HFFc6 (cell line): ENCODE measurements around the gene LRRC32. TPM values are rescaled to one million over a fixed set of nuclear protein-coding genes. Genes with fewer than 3 reads are reported as not detected.

Experiments used
- DNase-seq: peaks from one replicate; pipeline ENCODE4 v3.0.0-alpha.2; 2018
- H3K27ac Mint-ChIP-seq: 2 replicates; pipeline ENCODE4 v1.8.0; 2020; ENCODE audit warnings: mild to moderate bottlenecking, mixed read lengths
- H3K27me3 Mint-ChIP-seq: 2 replicates; pipeline ENCODE4 v1.8.0; 2021; ENCODE audit warnings: mild to moderate bottlenecking, moderate library complexity, mixed read lengths; ENCODE audit not compliant: insufficient read depth
- H3K36me3 Mint-ChIP-seq: 2 replicates; pipeline ENCODE4 v1.8.0; 2021; ENCODE audit warnings: low read depth, mixed read lengths
- H3K4me1 Mint-ChIP-seq: 2 replicates; pipeline ENCODE4 v1.8.0; 2020; ENCODE audit warnings: low read depth, mixed read lengths
- H3K4me3 Mint-ChIP-seq: 2 replicates; pipeline ENCODE4 v1.8.0; 2020; ENCODE audit warnings: mild to moderate bottlenecking, moderate library complexity, mixed read lengths
- H3K9me3 Mint-ChIP-seq: 2 replicates; pipeline ENCODE4 v1.8.0; 2020; ENCODE audit warnings: mild to moderate bottlenecking, mixed read lengths
- CTCF ChIP-seq: fragments of 200-600 bp; sonication (generic); IDR thresholded peaks from 2 replicates; pipeline ENCODE4 v1.5.0; 2021; ENCODE audit warnings: antibody characterized with exemption, mild to moderate bottlenecking
- total RNA-seq, 6 experiments: library from RNA; stranded (reverse); fragmentation: NEBNext Ultra II Directional; extraction: Animal tissue kit (Norgen Biotek cat#: 25700); gene quantifications; 2 replicates in 1 of 6; 3 replicates in 5 of 6; pipeline ENCODE4 v1.2.3, GENCODE V29; 2021

LRRC32 gene
- total RNA-seq, 6 experiments from 2014 or later: 0.57 to 1.3 (median 1.0) TPM

DNA sequence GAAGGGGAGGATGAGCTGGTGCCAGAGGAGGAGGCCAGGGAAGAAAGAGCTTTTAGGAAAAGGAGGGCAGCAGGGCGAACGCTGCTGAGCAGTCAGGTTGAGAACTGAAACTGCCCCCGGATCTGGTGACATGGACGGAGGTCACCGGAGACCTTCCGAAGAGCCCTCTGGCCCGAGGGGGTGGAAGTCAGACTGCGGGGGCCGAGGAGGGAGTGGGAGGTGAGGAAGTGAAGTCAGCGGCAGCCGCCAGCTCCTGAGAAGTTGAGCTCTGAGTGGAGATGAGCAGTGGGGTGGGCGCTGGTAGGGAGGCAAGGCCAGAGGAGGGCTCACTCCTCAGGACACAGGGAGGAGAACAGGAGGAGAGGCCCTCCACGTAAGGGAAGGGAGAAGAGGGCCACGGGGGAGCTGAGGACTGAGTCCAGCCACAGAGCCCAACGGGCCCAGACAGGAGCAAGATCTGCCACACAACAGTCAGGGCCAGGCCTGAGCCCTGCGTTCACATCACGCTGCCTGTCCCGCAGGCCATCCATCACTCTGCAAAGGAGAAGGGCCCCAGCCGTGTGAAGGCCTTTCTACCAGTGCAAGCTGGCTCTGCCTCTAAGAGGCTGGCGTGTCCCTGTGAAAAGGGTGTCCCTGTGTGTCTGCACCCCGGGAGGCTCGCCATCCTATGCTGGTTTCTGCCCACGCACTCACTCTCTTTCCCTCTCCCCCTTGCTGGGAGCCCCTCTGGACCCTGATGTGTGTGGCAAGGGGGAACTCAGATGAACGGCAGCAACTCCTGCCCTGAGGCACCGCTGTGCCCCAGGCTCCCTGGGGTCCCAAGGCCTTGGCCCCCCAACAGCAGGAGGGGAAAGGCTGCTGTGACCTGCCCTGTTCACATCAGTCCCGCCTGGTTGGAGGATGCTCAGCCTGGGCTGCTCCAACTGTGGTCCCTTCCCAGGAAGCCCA is 19.0 kb upstream of the LRRC32 start:
- H3K27ac Mint-ChIP-seq: no peak overlapping the region
- no peak for TF ChIP-seq CTCF
- H3K27me3 Mint-ChIP-seq: peaks cover 36% of the 10 kb centered on the region
- H3K4me3 Mint-ChIP-seq: no peak overlapping the region
- H3K4me1 Mint-ChIP-seq: peaks cover 21% of the 10 kb centered on the region
- DNase-seq: no peak
- no peaks in the 10 kb centered on the region for H3K9me3 Mint-ChIP-seq
- no peaks in the 10 kb centered on the region for H3K36me3 Mint-ChIP-seq

- peaks cover 36% of the 10 kb centered on the region for H3K27me3 Mint-ChIP-seq
- H3K4me3 Mint-ChIP-seq: no peak overlapping the region
- peaks cover 8% of the 10 kb centered on the region for H3K4me1 Mint-ChIP-seq
- no peak overlapping the region for H3K27ac Mint-ChIP-seq
- no peaks in the 10 kb centered on the region for H3K36me3 Mint-ChIP-seq
- no peaks in the 10 kb centered on the region for H3K9me3 Mint-ChIP-seq
- DNase-seq: no peak
- no peak for TF ChIP-seq CTCF
Measured at GRCh38 chr11:76688146-76688545, 17.6 kb upstream of the LRRC32 start.

DNA sequence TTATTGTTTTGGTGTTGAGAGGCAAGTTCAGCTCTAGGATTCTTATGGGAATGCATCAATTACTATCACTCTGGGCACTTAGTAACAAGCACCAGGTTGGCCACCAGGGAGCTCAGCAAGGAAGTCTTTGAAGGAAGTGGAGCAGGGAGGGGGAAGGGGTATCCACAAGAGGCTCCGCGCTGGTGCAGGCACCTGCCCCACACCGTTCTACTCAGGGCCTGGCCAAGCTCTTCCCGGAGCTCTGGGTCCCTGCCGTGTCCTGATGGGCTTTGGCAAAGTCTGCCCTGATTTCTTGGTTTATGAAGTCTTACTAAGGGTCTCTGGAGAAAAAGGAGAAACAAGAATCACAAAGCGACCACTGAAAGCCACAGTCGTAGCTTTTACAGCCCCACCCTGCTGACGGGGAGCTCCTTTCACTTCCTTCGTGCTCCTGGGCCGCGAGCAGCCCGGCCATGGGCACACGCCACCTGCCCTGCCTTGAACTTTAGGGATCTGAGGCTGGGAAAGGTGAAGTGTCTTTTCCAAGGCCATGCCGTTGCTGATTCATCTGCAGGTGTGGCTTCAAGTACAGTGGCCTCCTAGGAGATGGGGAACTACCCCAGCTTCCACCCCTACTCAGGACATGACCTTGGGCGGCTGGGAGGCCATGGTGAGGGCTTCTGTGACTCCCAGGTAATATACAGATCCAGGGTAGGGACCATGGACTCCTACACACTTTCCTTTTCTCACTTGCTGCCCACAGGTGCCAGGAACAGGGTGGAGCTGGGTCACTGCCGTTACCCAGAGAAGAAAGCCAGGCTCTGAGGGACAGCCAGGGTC is 15.9 kb upstream of the LRRC32 start:
- no peaks in the 10 kb centered on the region for H3K36me3 Mint-ChIP-seq
- TF ChIP-seq CTCF: no peak
- peaks cover 35% of the 10 kb centered on the region for H3K27me3 Mint-ChIP-seq
- H3K4me1 Mint-ChIP-seq: peaks cover 6% of the 10 kb centered on the region
- H3K27ac Mint-ChIP-seq: no peak overlapping the region
- no peak overlapping the region for H3K4me3 Mint-ChIP-seq
- DNase-seq: no peak
- H3K9me3 Mint-ChIP-seq: no peaks in the 10 kb centered on the region

- no peaks in the 10 kb centered on the region for H3K36me3 Mint-ChIP-seq
- peaks cover 38% of the 10 kb centered on the region for H3K27me3 Mint-ChIP-seq
- peaks cover 6% of the 10 kb centered on the region for H3K4me1 Mint-ChIP-seq
- H3K4me3 Mint-ChIP-seq: no peak overlapping the region
- no peak overlapping the region for H3K27ac Mint-ChIP-seq
- H3K9me3 Mint-ChIP-seq: no peaks in the 10 kb centered on the region
- DNase-seq: no peak
- no peak for TF ChIP-seq CTCF
Measured at GRCh38 chr11:76685831-76686230, 15.3 kb upstream of the LRRC32 start.

DNA sequence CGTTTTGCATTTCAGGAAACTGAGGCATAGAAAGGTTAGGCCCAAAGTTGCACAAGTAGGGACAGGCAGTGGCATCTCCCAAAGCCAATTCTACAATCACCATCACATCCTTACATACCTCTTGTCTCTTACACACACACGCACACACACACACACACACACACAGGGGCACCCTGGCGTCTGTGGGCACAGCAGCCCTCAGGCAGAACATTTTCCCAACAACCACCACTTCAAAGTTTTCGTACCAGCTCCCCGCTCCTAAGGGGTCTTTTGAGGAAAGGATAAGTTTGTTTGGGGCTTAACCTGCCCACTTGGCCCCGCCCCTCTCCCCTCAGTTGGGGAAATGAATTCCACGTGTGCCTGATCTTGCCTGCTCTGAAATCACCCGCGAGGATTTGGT is 14.7 kb upstream of the LRRC32 start:
- no peak overlapping the region for H3K4me3 Mint-ChIP-seq
- H3K27ac Mint-ChIP-seq: no peak overlapping the region
- peaks cover 6% of the 10 kb centered on the region for H3K4me1 Mint-ChIP-seq
- no peak for DNase-seq
- peaks cover 35% of the 10 kb centered on the region for H3K27me3 Mint-ChIP-seq
- no peak for TF ChIP-seq CTCF
- no peaks in the 10 kb centered on the region for H3K9me3 Mint-ChIP-seq
- no peaks in the 10 kb centered on the region for H3K36me3 Mint-ChIP-seq
